ENCODE results near the gene SLC39A10.
"Not testable (repeated sequence)": the region's sequence is repeated elsewhere in the genome, so short reads cannot be mapped to it uniquely, and the experiment has no call there.

The SLC39A10 gene

DNA sequence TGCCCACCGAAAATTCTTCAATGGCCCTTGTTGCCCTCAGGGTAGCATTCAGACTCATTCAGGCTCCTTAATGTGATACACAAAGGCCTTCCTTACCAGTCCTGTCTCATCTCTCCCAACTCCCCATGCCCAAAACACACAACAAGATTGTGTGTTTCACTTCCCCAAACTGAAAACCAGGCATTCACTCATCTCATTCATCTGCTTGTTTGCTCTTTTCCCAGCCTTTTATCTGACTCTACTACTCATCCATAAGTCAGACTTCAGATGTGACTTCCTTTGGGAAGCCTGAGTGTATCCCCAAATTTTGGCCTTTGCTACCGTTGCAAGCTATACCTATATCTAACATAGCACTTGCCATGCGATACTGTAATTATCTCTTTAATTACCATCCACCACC is 9.7 kb upstream of the SLC39A10 start:
- DNase-seq, result no peak

DNA sequence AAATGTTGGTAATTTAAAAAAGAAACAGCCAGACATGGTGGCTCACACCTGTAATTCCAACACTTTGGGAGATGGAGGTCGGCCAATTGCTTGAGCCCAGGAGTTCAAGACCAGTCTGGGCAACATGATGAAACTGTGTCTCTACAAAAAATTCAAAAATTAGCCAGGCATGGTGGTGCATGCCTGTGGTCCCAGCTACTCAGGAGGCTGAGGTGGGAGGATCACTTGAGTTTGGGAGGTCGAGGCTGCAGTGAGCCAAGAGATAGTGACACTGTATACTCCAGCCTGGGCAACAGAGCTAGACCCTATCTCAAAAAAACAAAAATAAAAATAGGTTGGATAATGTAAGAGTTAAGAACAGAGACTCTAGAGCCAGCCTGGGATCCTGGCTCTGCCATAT is 8.7 kb upstream of the SLC39A10 start:
- not testable (repeated sequence) for DNase-seq

DNA sequence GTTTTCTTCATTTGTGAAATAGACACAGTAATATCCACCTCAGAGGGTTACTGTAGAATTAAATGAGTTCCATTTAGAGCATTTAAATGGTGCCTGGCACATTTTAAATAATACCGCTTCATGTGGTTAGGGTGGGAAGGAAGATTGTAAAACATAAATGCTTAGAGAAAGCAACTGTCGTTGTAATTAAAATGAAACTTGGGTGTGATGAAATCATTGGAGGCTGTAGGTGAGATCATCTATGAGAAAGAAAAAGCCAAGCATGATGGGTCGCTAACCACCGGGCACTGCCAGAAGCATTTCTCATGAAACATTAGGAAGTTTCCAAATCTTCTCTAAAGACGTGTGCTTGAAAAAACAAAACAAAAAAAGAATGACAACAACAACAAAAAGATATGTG is 8.2 kb upstream of the SLC39A10 start:
- no peak for DNase-seq

DNA sequence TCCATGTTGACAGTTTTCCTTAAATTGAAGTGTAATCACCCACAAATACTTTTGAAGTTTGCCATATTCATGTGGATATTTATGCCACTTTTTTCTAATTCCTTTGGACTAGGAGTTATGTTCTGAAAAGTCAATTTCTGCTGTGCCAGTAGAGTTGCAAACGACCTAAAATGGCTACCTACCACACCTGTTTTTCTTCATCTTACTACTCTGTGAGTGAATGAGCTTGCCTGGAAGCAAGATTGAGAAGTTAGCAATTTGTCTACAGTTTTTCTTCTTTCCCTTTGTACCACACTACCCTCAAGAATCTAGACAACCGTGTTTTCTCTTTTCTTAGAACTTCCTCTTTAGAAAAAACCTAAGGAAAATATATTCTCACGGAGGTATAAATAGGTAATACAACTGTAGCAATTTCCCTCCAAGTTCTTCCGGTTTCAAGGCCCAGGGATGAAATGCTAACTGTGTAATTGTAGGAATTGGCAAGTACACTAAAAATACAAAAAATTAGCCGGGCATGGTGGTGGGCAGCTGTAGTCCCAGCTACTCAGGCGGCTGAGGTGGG is 7.3 kb upstream of the SLC39A10 start:
- no peak for DNase-seq

DNA sequence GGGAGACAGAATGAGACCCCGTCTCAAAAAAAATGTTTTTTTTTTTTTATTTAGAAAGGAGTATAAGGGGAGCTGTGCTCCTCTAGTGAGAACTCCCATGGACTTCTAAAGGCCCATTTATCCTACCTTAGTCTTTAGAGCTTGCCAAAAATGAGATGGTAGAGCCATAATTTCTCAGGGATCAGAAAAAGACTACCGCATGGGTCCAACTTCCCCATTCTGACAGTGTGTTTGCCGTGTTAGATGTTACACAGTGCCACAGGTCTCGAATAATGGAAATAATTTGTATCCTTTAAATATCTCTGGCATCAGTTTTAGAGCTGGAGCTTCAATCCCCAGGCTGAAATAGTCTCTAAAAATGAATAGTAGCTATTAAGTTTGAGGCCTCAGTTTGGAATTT is 6.0 kb upstream of the SLC39A10 start:
- no peak for DNase-seq

DNA sequence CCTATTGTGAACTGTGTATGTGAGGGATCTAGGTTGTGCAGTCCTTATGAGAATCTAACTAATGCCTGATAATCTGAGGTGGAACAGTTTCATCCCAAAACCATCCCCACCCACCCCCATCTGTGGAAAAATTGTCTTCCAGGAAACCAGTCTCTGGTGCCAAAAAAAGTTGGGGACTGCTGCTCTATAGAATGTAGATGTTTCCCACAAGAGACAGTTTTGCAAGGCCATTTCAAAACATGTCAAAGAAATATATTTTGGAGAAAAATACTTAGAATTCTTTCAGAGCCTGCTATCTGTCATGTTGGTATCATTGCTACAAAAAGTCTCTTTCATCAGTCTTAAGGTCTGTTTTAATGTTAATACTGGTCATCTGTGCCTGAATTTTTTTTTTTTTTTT is 4.1 kb upstream of the SLC39A10 start:
- no peak for DNase-seq

DNA sequence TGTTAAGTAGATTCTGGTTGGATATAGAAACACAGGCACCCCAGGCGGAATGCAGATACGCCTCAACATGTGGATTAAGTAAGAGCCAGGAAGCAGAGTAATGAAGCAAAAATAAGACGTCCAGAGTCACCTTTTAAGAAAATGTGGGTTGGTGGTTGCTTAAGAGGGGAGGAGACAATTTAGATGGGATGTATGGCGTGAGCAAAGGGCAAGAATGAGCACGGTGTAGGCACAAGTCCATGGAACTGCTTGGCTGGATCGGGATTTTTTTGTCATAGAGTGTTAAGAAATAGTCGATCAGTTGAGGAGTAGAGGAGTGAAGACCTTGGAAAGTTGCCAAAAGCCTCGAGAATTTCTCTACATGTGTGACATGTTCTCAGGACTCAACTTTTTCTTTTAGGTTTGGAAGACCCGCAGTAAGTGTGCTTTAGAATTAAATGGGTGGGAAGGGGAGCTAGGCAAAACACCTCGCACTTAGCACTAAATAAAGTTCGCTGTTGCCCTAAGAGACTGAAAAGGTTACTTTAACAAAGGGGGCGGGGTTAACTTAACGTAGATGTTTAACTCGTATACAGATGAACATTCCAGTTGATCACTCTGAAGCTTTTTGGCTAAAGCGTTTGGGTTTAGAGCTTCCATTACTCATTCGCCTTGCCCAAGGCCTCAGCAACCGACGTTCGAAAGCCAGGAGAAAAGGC is 716 bp upstream of the SLC39A10 start:
- DNase-seq, result no peak

DNA sequence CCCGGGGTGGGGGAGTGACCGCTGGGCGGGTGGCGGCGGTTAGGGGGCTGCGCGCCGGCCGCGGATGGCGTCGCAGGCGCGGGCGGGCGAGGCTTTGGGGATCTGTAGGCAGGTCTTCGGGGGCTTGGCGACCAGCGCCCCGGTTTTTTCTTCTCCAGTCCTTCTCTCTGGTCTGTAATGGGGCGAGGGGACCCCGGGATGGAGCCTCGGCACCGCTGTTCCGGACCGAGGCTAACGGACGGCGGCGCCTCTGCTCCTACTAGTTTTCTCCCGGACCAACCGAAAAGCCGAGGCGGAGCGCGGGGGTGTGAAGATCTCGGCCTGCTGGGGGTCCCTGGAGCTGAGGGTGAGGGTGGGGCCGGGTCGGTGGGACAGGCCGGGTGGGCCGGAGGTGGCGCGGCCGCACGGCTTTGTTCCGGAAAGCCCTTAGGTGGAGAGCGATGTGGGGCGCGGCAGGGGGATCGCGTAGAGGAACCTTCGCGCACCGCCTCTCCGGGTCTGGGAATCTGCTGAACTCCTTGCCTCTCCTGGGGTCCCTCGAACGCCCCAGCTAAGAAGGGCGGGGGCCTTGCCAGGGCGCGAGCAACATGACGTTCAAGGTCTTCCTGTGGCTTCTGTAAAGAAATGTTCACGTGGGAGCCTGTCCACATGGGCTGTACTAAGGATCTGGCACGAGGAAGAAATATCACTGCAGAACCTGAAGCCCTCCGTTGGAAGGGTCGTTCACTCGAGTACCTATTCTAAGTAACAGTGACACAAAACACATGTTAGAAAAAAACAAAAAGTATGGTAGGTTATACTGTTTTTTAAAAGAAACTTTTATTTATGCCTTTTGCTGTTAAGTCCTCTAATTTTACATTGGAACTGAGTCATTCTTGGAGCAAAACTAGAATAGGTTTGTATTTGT is 861 bp downstream of the SLC39A10 start:
- DNase-seq, result peak; percentile 76 to 78

DNA sequence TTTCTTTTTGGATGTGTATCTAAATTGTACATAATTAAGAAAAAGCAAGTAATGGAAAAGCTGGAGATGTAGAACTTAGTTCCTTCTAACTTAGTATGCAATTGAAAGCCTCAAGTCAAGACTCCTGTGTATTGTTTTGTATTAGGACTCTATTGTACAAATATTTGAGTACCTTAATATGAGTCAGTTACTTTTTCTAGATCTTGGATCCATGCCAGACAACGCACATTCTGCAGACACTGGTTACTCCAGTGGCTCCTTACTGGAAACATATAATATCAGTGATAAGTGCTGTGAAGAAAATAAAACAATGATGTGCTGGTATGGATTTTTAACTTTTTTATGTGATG is 1.5 kb downstream of the SLC39A10 start:
- no peak for DNase-seq

DNA sequence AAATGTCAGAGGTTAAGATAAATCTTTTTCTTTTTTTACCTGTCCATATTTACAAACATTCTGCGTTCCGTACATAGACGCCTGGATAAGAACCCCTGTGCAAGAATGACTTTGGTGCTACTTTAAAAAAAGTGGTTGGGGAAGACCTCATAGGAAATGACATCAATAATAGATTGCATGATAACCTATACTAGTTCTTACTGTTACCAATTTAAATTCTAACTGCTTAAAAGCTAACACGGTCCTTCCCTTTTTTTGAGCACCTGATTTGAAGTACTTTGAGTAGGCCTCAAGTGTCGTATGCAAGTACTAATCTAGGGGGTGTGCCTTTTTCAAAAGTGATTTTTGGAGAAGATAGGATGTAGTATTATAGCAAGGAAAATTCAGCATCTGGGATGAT is 2.1 kb downstream of the SLC39A10 start:
- DNase-seq, result no peak

DNA sequence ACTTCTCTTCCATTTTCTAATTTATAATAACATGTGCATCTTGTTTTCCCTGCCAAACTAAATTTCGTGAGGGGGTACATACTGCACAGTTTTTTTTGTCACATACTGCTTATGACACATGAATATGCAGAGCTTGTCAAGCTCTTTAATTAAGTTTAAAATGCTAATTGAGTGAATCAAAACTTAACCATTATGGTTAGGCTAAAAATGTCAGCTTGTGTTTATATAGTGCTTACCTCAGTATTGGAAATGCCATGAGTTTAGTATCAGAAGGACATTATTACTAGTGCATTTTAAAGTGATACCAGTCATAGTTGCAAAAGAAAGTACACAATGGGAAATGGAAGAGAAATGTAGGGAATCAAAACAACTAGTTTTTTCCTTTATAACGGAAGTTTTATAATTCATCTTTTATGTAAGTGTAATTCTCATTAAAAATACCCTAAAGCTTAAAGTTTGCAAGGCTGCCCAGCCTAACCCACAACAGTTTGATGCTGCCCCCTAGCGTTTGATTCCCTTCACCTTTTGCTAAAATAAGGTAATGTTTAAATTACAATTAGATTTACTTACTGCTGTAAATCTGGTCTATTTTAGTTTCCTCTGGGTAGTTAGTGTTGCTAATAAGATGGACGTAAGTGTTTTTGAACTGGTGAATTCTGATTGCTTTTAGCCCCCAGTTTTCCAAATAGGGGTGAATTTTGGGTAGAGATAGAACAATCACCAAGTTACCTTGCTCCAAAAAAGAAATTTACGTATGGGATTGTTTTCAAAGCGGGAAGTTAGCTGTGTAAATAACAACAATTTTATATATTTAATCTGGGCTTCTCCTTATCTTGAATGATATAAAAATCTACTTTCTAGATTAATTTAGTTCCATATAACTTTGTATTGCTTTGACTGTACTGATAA is 3.2 kb downstream of the SLC39A10 start:
- peak; percentile 73 to 75 for DNase-seq

DNA sequence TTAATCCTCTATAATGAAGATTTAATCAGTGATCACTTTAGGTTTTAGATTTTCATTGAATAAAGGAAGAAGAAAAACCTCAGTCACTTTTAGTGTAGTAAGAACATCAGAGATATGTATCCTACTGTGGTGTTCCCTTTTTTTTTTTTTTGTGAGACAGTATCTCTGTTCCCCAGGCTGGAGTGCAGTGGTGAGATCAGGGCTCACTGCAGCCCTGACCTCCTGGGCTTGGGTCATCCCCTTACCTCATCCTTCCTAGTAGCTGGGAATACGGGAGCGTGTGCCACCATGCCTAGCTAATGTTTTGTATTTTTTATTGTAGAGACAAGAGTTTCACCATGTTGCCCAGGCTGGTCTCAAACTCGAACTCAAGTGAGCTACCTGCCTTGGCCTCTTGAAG is 5.1 kb downstream of the SLC39A10 start:
- no peak for DNase-seq

DNA sequence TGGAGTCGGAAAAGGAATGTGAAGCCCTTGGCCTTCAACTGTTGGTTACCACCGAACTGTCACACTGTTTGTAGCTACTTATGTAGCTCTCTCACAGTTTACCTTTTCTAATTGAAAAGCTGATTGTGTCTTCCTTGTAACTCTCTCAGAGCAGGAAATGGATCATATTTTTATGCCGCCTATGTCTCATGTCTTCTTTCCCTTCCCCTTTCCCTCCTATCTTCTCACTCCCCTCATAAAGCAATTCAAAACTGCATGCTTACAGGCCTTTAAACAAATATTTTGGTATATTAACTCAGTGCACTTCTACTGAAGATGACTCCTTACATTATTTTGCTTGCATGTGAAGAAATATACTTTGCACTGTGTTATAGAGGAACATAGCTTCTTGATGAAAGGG is 6.0 kb downstream of the SLC39A10 start:
- DNase-seq, result no peak

DNA sequence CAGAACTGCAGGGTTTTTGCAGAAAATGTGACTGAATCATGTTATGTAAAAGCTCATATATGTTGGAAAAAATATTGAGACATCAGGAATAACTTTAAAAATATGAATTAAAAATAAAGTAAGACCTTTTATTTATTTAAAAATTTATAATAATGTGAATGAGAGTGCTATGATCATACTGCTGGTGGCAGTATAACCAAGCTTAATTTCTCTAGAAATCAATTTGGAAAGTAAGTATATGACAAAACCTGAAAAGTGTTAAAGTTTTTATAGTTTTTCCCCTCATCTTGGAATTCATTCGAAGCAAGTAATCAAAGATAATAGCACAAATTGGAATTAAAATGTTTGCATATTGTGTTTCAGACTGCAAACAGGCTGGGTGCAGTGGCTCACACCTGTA is 7.5 kb downstream of the SLC39A10 start:
- DNase-seq, result no peak

DNA sequence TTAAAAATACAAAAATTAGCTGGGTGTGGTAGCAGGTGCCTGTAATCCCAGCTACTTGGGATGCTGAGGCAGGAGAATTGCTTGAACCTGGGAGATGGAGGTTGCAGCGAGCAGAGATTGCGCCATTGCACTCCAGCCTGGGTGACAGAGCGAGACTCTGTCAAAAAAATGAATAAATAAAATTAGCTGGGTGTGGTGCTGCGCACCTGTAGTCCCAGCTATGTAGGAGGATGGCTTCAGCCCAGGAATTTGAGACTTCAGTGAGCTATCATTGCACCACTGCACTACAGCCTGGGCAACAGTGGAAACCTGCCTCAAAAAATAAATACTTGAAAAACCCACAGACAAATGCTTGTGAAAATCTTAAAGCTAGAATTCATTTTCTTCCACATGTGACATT is 8.1 kb downstream of the SLC39A10 start:
- not testable (repeated sequence) for DNase-seq

DNA sequence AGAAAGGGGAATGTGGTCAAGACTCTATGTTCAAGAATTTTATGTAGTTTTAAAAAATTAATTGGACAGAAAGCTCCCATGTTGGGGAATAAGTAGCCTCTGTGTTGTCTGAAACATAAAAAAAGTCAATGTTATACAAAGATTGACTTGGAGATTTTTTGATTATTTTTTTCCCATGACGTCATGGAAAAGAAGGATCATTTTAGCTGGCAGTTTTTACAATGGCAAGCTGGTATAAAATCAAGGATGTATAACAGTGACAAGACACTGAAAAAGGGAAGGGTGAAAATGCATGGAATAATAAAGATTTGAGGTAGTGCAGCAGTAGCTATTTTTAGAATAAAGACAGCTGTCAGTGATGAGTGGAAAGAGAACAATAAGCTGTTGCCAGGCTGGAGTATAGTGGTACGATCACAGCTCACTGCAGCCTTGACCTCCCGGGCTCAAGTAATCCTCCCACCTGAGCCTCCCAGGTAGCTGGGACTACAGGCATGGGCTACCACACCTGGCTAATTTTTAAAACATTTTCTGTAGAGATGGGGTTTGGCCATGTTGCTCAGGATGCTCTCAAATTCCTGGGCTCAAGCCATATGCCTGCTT is 9.2 kb downstream of the SLC39A10 start:
- no peak for DNase-seq

DNA sequence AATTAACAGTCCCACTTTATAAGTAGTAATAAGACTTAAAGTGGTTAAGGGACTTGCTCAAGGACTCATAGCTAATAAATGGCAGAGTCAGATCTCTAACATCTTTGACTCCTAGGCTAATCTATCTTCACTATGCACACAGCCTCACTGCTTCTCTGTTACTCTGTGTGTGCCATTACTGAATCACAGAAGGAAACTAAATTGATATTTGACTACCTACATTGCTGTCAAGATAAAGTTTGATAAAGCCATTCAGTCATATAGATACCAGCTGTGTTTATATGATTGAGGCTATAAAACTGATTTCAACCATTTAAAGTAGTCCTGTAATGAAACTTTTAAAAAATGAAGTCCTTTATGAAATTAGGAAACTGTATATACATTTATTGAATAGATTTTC is 10.9 kb downstream of the SLC39A10 start:
- no peak for DNase-seq

DNA sequence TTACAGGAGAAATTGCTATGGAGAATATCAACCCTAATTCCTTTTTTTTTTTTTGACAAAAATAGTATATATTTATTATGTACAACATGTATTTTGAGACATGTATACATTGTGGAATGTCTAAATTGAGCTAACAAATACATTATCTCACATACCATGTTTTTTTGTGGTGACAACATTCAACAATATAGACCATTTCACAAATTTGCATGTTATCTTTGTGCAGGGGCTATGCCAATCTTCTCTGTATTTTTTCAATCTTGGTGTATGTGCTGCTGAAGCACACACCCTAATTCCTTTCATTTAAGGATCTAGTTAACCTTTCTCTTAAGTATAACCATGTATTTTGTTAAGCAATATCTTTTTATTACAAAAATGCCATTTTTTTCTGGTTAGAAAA is 13.2 kb downstream of the SLC39A10 start:
- DNase-seq, result no peak

DNA sequence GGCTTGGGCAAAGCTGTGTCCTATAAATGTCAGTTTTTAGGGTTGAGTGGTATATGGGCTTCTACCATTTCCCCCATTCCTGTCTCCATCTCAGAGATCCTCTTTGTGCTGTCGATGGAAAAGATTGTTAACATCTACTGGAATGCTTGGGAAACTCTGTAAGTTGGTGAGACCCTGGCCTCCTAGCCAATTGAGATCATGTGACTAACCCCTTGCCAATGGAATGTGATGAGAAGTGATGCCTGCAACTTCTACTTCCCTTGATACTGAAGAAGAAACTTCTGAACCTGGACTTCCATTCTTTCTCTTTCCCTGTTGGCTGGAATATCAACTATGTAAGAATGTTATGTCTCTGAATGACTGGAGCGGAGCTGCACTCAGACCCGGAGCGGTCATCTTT is 14.5 kb downstream of the SLC39A10 start:
- no peak for DNase-seq

DNA sequence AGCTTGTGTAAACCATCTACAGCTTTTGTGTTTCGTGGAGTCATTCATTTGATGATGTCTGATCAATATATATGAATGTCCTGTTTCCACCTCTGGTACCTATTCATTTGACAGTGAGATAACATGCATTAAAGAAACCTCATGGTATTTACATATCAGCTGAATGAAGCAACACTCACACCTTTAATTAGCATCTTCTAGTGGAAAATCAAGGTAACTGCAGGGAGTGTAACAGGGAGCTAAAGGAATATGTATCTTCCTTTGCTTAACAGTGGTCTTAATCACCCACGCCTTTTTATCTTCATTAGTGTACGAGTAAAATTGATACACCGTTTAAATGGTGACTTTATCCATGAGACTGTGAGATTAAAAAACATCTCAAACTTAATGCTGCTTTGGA is 15.6 kb downstream of the SLC39A10 start:
- DNase-seq, result no peak

DNA sequence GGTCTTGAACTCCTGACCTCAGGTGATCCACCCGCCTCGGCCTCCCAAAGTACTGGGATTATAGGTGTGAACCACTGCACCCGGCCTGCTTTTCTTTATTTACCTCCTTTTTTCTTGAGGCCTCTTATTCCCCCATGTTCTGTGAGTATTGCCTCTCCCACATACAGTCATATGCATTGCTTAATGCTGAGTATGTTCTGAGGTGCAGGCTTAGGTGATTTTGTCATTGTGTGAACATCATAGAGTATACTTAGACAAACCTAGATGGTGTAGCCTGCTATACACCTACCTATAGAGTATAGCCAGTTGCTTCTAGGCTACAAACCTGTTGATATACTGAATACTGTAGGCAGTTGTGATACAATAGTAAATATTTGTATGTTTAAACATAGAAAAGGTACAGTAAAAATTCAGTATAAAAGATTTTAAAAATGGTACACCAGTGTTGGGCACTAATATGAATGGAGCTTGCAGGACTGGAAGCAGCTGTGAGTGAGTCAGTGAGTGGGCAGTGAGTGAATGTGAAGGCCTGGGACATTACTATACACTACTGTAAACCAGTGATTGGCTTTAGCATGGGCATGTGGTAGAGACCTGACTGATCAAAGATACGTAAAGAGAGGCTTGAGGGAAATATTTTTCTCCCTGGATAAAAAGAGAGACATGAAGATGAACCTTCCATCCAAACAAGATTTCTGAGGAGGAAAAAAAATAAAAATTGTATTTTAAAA is 17.6 kb downstream of the SLC39A10 start:
- DNase-seq, result no peak
